Activated T-cell treated with anti-CD3 and anti-CD28 coated beads for 48 hours (primary cell): ENCODE results near the gene AMPD3.

ENCODE experiments used
- DNase-seq: peaks from one replicate; pipeline ENCODE4 v3.0.0-alpha.2; 2020; ENCODE audit warnings: low read depth

Gene AMPD3

GRCh38 chr11:10488934-10489691 is 34.0 kb downstream of the AMPD3 start:
- no peak for DNase-seq

- no peak for DNase-seq
These were observed 35.0 kb downstream of the AMPD3 start for GRCh38 chr11:10490032-10490397.

DNA sequence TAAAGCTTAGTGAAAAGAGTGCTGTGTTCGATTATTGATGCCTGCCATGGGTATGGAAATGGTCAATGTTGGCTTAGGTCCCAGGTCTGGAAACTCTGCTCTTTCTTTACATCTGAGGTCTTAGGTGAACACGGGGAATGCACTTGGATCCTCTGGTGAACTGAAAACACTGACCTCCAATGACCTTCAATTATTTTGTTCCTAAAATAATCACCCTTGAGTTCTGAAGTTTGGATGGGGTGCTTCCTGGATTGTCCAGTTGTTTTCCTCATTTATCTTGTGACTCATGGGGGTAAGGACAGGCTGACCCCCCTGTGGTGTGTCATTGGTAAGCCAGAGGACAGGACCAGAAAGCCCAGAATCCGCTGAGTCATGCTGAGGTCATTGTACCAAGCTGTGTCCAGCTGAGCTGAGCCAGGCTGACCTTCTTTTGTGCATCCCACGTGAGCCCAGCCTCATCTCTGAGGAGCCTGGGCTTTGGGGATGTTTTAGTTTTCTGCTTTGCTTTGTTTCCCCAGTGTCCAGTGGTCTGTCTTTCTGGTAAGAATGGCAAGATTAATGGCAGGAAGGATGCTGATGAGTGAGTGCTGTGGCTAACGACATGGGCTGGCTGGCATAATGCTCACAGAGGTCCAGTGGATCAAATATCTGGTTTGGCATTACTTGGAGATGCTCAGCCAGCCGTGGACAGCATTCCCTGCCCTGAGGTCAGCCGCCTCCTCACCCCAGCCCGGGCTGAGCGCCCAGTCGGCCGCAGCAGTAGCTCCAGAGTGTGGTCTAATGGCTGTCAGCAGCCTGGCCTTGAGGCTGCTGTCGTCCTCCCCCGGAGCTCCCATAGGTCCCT is 35.6 kb downstream of the AMPD3 start:
- no peak for DNase-seq

DNA sequence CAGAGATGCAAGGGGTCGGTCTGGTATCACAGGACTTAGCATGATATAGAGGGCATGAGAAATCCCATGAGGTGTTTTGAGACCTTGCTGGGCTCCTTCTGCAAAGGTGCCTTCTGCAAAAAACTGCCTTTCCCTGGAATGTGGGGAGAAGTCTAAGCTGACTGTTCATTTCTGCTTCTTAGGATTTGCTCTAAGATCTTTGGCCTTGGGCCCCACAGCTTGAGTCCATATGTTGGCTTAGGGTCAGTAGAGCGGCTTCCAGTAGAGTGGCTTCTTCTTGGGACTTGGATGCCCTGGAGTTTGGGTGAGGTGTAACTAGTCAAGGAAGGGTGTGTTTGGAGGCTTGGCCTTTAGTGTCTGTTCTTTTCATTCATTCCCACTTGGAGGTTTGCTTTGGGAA is 37.0 kb downstream of the AMPD3 start:
- no peak for DNase-seq

DNA sequence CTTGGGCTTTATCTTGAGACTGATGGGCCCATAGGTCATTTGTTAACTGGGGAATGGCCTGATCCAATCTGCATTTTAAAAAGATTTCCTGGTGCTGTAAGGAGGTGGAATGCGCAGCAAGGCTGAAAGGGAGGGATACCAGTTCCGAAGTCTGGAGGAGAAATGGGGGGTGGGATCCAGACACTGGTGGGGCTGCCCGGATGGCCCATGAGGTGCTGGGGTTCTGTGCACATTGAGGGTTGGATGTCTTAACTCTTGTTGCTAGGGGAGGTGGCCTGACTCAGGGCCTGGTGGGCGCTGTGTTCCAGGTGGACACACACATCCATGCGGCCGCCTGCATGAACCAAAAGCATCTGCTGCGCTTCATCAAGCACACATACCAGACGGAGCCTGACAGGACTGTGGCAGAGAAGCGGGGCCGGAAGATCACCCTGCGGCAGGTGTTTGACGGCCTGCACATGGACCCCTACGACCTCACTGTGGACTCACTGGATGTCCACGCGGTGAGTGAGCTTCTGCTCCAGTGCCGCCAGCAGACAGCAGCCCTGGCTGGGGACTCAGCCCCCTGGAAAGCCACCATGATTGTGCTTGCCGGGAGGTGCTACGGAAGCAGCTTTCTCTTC is 38.1 kb downstream of the AMPD3 start:
- DNase-seq: no peak

DNA sequence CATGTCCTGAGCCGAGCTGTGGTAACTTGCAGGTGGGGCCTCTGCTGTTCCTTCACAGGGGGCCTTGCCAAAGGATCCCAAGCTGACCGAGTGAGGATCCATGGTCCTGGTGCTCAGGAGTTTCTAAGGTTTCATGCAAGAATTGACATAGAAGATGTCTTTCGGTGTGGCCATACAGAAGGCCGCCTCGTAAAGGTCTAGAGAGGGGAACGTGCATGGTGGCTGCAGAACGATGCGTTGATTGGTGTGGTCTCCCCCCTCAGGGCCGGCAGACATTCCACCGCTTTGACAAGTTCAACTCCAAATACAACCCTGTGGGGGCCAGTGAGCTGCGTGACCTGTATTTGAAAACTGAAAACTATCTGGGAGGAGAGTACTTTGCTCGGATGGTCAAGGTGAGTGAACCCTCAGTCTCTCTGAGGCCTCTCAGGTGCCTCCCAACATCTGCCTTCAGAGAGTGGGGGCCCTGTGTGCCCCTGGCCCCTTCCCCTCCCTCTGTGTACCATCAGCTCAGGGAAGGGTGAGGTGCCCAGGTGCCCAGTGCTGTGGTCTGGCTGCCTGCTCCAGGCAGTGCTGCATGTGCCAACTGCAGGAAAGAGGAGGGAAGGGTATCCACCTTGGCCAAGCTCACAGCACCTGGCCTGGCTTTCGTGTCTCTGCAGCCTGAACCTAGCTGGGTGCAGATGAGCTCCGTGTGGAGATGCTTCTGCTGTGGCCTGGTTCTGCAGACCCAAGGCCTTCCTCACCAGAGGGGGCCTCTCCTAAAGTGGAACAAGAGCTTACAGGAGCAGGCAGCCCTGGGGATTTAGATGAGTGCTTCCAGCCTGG is 39.8 kb downstream of the AMPD3 start:
- no peak for DNase-seq

- DNase-seq: no peak
These were observed 40.4 kb downstream of the AMPD3 start for GRCh38 chr11:10495464-10495786.

GRCh38 chr11:10496296-10496936 is 41.4 kb downstream of the AMPD3 start:
- DNase-seq: no peak

GRCh38 chr11:10497371-10498021 is 42.4 kb downstream of the AMPD3 start:
- DNase-seq: no peak

GRCh38 chr11:10498022-10498400 is 42.9 kb downstream of the AMPD3 start:
- DNase-seq: no peak

GRCh38 chr11:10498426-10499250 is 43.6 kb downstream of the AMPD3 start:
- DNase-seq: no peak

DNA sequence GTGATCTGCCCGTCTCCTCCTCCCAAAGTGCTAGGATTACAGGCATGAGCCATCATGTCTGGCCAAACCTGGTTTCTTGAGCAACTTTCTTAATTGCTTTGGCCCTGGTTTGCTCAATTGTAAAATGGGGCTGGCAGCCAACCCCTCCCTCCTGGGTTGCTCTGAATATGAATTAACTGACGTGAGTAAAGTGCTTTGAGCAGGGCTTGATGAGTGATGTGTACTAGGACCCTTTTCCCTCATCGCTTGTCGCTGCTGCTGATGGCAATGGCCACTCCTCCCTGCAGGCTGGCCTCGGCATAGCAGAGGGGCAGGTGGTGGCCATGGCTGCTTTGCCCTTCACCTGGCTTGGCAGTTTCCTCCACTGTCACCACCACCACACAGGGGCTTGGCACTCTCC is 44.4 kb downstream of the AMPD3 start:
- no peak for DNase-seq

- DNase-seq: no peak
These were observed 45.0 kb downstream of the AMPD3 start for GRCh38 chr11:10499874-10500601.

DNA sequence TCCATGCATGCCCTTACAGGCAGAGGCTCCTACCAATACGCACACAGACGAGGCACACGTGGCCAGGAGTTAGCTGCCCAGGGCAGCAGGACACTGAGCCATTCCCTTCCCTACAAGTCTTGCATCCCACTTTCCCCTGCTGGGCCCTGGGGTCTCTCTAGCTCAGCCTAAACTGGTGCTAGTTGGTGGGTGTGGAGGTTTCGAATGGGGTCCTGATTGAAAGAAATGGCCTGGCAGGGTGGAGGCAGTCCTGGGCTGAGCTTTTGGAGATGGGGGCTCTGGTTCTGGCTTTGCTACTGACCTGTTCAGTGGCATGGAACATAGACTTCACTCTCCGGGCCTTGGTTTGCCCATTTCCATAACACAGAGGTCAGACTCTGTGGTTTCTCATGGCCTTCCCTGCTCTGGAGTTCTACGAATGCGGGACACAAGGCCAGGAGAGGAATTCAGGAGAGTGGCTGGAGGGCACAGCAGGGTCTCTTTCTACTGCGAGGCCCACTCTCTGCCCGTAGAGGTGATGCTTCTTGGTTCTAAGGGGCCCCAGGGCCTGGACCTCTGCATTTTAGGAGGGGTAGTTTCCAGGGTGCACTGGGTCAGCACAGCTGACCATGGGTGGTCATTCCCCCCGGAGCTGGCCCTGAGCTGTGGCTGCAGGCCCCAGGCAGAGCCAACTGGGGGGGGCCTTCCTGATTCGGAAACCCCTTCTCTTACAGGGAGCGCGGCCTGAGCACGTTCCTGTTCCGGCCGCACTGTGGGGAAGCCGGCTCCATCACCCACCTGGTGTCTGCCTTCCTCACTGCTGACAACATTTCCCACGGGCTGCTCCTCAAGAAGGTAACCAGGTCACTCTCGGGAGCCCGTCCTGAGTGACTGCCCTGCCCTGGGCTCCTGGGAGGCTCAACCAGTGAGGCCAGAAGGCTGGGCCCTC is 46.0 kb downstream of the AMPD3 start:
- DNase-seq: no peak

DNA sequence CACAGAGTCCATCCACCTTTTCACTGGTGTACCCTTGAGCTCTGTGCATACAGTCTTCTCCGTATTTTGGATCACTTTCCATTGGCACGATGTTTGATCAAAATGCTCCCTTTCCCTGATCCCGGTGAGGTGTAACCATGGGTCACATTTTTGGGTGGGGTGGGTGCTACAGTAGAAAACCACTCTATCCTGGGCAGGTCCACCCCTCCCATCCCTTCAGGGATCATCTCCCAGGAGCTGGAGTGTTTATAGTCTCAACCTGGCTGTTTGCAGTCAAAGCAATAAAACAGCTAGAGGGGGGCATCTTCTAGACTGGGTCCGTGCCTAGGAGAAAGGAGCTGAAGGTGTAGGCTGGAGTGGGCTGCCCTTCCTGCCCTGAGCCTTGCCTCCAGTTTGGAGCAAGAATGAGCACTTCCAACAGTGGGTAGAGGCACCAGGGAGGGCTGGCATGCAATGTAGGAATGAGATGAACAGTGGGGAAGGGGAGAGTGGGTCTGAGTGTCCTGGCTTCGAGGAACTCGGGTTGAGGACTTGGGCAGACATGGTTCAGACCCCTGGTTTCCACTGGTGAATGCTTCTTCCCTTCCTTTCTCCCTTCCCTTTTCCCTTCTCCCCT is 47.1 kb downstream of the AMPD3 start:
- DNase-seq: no peak

GRCh38 chr11:10502770-10503169 is 47.7 kb downstream of the AMPD3 start:
- DNase-seq: no peak

- no peak for DNase-seq
These were observed 48.2 kb downstream of the AMPD3 start for GRCh38 chr11:10503221-10503620.
